Measurements from ENCODE around the gene RDX. TPM values are rescaled to one million over a fixed set of nuclear protein-coding genes. Genes with fewer than 3 reads are reported as not detected.
A peak's percentile ranks its signal among the peaks of the same experiment; 100 is the strongest.

Gene RDX
- total and polyA plus RNA-seq, 2 of the 8 experiments (the other 6 are each of a cell fraction or from before 2014, with no cell fraction given), result 27.4 to 100 TPM

DNA sequence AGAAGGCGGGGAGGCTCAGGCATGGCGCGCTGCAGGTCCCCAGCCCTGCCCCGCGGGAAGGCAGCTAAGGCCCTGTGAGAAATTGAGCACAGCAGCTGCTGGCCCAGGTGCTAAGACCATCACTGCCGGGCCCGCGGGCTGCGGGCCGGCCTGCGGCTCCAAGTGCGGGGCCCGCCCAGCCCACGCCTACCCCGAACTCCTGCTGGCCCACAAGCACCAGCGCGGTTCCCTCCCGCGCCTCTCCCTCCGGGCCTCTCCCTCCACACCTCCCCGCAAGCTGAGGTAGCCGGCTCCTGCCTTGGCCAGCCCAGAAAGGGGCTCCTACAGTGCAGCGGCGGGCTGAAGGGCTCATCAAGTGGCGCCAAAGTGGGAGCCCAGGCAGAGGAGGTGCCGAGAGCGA is 4.6 kb upstream of the RDX start:
- Histone ChIP-seq H3K23ac (ENCODE audit: insufficient read length) (no peak overlapping the region), H3K79me1 (ENCODE audit: low read depth, low read length) (no peaks in the 10 kb centered on the region), H4K5ac (ENCODE audit: insufficient read length, low read depth, low read length) (no peak overlapping the region), H3K56ac (replicated peaks; ENCODE audit: insufficient read length, low read depth, low read length) (no peak overlapping the region), H2BK12ac (ENCODE audit: low read depth, low read length) (no peak overlapping the region), H3K4ac (replicated peaks; ENCODE audit: insufficient read length, low read depth, low read length) (no peak overlapping the region), H2BK20ac (ENCODE audit: low read length) (no peak overlapping the region), H3K18ac (ENCODE audit: extremely low read depth, low read length) (no peak overlapping the region), H3K4me3 (ENCODE audit: extremely low read depth in 1 of 4, insufficient read depth in 2 of 4, low read depth in 3 of 4, low read length in 4 of 4) (no peak overlapping the region), H3K14ac (ENCODE audit: insufficient read length) (no peak overlapping the region), H3K4me1 (replicated peaks in 1 of 4; ENCODE audit: control insufficient read depth in 3 of 4, insufficient read depth in 4 of 4, low read length in 3 of 4) (peaks cover 3 to 9% (median 4%) of the 10 kb centered on the region in 4 experiments; a peak in 4 of 7 replicates), H4K91ac (replicated peaks; ENCODE audit: insufficient read length, low read length) (no peak overlapping the region), H3K9me3 (ENCODE audit: insufficient read depth in 2 of 2, low read depth in 1 of 2, low read length in 1 of 2) (peaks cover 0 to 3% of the 10 kb centered on the region in 2 experiments; a peak in 1 of 4 replicates), H3K23me2 (ENCODE audit: low read depth, low read length) (0 out of 2 replicates have a peak, but pooled peaks cover 2% of the 10 kb centered on the region), H3K36me3 (ENCODE audit: control insufficient read depth in 2 of 4, insufficient read depth in 4 of 4, low read length in 3 of 4) (no peaks in the 10 kb centered on the region), H2BK5ac (ENCODE audit: low read depth, low read length) (no peak overlapping the region), H3K27me3 (replicated peaks in 1 of 4; ENCODE audit: control insufficient read depth in 3 of 4, extremely low read depth in 1 of 4, insufficient read depth in 3 of 4, low read length in 3 of 4) (no peaks in the 10 kb centered on the region), H4K20me1 (replicated peaks in 1 of 2; ENCODE audit: control insufficient read depth in 1 of 2, insufficient read depth in 2 of 2, low read length in 2 of 2) (no peaks in the 10 kb centered on the region), H3K79me2 (ENCODE audit: control insufficient read depth in 1 of 2, insufficient read depth in 2 of 2, low read length in 2 of 2) (no peaks in the 10 kb centered on the region), H3K27ac (ENCODE audit: low read depth, low read length) (no peak overlapping the region), H2BK120ac (replicated peaks; ENCODE audit: low read depth, low read length) (no peak overlapping the region), H2AK5ac (ENCODE audit: low read depth, low read length) (no peak overlapping the region), H2AFZ (ENCODE audit: low read length) (no peak overlapping the region), H4K8ac (ENCODE audit: extremely low read depth, insufficient read depth, low read length) (no peak overlapping the region), H3K9ac (replicated peaks in 1 of 4; ENCODE audit: extremely low read depth in 1 of 4, low read depth in 3 of 4, low read length in 3 of 4) (no peak overlapping the region), H2BK15ac (ENCODE audit: low read length) (no peak overlapping the region), H3K4me2 (ENCODE audit: insufficient read depth in 1 of 2, low read depth in 2 of 2, low read length in 2 of 2) (no peak overlapping the region)
- DNase-seq (ENCODE audit: low read depth in 1 of 2, low spot score in 2 of 2) (peak in 1 of 2 experiments; percentile 53), FAIRE-seq (no peak)
- ChIA-PET POLR2A (ENCODE audit: partially characterized antibody) (no interaction called here), CTCF (ENCODE audit: partially characterized antibody) (no interaction called here)
- 98% methylated on average over 9 of the region's 27 CpGs; no CpG with 5 or more reads in 1 of the 2 experiments for WGBS, 2 experiments (ENCODE audit: extremely low coverage in 1 of 2, insufficient coverage in 1 of 2, insufficient read length in 1 of 2, insufficient replicate concordance in 2 of 2, low coverage in 1 of 2, low lambda C conversion rate in 2 of 2, missing lambda C conversion rate in 1 of 2)
- no peak for TF ChIP-seq CHD1 (IDR thresholded peaks at IDR 0.05; ENCODE audit: low read depth, low read length)
- no peak for TF ChIP-seq EP300 (IDR thresholded peaks at IDR 0.05; ENCODE audit: borderline replicate concordance in 1 of 2, low read depth in 2 of 2, low read length in 2 of 2)
- no peak for TF ChIP-seq BRCA1 (IDR thresholded peaks at IDR 0.05; ENCODE audit: low read depth, low read length)
- no peak for TF ChIP-seq HDAC2 (IDR thresholded peaks at IDR 0.05; ENCODE audit: borderline replicate concordance in 1 of 2, low read depth in 2 of 2, low read length in 2 of 2)
- no peak for TF ChIP-seq CEBPB (IDR thresholded peaks at IDR 0.05; ENCODE audit: low read depth, low read length)
- no peak for TF ChIP-seq SP4 (IDR thresholded peaks at IDR 0.05; ENCODE audit: low read length)
- TF ChIP-seq ASH2L (IDR thresholded peaks at IDR 0.05; ENCODE audit: low read length), result no peak
- TF ChIP-seq HDAC6 (IDR thresholded peaks at IDR 0.05; ENCODE audit: low read depth, low read length), result no peak
- TF ChIP-seq PHF8 (conservative IDR thresholded peaks at IDR 0.05; ENCODE audit: low read depth, low read length), result no peak
- TF ChIP-seq CTCF (IDR thresholded peaks at IDR 0.05; ENCODE audit: control extremely low read depth in 1 of 3, insufficient read depth in 1 of 3, low read depth in 1 of 3, low read length in 3 of 3), result no peak
- no peak for TF ChIP-seq MAFK (IDR thresholded peaks at IDR 0.05; ENCODE audit: low read depth, low read length)
- TF ChIP-seq GTF2F1 (IDR thresholded peaks at IDR 0.05; ENCODE audit: borderline replicate concordance, low read depth, low read length), result no peak

All from H1 (cell line).